IPS-18c (cell line): ENCODE measurements around the gene PDE11A.

ENCODE experiments used
- H3K4me3 ChIP-seq: 2 replicates; pipeline ENCODE4 v1.7.0; 2013; ENCODE audit warnings: low read depth, mild to moderate bottlenecking, low read length, moderate library complexity; ENCODE audit not compliant: insufficient read depth
- H3K9me3 ChIP-seq: one replicate; pipeline ENCODE4 v1.6.1; 2013; ENCODE audit warnings: mild to moderate bottlenecking, low read length, moderate library complexity; ENCODE audit not compliant: control insufficient read depth, insufficient read depth

The PDE11A gene

GRCh38 chr2:177612659-177613058, 459.9 kb downstream of the PDE11A start:
- H3K4me3 ChIP-seq: no peak overlapping the region
- no peaks in the 10 kb centered on the region for H3K9me3 ChIP-seq

DNA sequence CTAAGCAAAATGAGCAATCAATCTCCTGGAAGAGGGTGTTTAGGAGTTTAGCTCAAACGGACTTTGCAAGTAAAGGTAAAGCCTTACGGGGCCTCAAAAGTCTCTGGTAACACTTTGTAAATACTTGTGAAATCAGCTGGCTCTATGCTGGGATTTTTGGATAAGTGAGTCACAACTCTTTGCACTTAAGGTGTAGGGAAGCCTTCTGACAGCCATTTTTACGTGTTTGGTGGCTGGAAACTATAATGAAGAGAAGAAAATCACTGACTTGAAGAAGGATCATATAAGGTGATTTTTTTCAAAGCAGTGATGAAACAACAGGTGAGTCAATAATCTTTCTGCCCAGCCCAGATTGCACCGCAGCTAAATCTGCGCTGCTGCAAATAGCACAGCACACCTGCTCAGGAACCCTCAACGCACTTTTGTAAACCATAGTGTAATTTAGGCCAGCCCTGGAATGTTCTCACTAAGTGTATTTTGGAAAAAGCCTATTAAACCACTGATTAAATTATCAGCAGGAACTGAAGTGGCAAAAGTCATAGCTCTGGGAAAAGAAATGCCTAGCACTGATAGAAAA, 461.2 kb downstream of the PDE11A start:
- Histone ChIP-seq H3K4me3 (no peak overlapping the region), H3K9me3 (no peaks in the 10 kb centered on the region)

- no peak overlapping the region for H3K4me3 ChIP-seq
- no peaks in the 10 kb centered on the region for H3K9me3 ChIP-seq
Observed at GRCh38 chr2:177610813-177611212, 461.8 kb downstream of the PDE11A start.

DNA sequence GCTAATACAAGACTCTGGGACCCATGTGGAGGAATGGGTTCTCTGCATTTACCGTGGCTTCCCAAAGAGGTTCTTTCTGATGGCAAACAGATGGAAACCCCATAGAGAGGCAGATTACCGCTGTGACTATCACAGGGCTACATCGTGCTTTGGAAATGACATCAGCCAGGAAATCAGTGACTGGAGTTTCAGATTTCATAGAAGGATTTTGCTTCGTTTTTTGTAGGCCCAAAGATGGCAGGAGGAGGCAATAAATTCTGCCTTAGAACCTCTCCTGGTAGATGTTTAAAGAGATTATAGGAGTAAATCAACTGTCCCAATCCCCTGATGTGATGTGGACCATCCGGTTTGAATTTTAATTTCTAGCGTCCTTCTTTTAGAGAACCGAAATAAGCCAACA, 465.9 kb downstream of the PDE11A start:
- Histone ChIP-seq H3K4me3 (no peak overlapping the region), H3K9me3 (no peaks in the 10 kb centered on the region)

DNA sequence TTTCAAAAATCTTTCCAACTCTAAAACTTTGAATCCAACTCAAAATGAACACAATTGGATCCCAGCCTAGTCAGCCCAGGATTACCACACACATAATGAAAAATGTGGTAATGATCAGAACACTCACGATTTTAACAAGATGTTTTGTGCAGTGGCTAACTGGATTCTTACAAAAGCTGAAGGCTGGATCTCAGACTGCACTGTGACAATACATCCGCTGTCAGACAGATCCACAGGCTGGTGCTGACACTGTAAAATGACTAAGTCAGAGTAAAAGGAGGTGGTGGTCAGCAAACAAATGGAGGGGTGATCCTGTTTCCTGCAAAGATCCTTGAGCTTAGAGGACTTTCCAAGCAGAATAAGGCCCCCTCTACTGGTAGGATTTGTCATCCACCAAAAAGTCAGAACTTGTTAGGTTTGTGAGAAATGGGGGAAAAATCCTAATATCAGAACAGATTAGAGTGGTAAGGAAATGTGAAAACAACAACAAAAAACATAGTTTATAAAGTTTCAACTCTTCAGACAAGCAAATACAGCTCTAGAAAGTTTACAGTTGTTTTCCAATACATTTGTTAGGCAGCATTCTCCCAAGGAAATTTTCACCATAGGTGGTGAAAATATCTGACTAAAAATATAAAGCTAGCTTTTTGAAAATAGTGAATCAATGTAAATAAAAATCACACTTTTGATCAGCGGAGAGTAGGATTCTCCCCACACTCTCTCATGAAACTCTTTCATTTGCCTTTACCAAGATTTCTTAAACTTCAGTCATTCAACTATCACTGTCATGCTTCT, 468.1 kb downstream of the PDE11A start:
- Histone ChIP-seq H3K4me3 (no peak overlapping the region), H3K9me3 (no peaks in the 10 kb centered on the region)

DNA sequence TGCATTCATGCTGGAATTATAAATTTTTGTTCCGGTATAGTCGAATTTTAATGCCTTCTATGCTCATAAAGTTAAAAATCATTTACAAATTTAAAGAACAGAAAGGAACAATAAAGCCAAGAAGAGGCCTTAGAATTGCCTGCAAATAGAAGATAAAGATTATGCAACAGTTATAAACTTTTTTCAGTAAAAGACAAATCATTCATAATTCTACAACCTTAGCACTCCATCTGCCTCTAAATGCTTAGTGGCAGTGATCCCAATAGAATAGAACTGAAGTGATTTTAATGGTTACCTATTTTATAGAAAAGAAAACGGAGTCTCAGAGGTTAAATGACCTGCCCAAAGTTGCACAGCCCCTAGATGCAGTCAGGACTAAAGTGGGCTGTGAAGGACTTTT, 468.8 kb downstream of the PDE11A start:
- no peak overlapping the region for H3K4me3 ChIP-seq
- no peaks in the 10 kb centered on the region for H3K9me3 ChIP-seq

DNA sequence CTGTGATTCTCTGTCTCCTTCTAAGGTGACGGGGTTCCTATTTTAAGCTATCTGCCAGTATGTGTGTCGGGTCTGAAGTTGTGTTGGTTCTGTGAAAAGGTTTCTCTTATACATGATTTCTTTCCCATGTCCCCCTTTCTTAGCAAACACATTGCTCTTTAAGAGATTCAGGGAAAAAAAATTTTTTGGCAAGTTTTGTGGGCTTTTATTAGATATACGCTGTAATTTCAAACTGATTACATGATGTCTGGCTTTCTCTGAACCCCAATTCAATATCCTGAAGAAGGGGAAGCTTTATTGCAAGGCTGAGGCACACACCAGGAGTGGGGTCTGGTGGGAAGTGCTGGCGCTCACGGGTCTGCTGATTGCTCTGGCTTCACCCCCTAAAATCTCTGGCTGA, 469.4 kb downstream of the PDE11A start:
- no peaks in the 10 kb centered on the region for H3K9me3 ChIP-seq
- H3K4me3 ChIP-seq: no peak overlapping the region

- no peaks in the 10 kb centered on the region for H3K9me3 ChIP-seq
- no peak overlapping the region for H3K4me3 ChIP-seq
Observed at GRCh38 chr2:177602611-177603164, 469.9 kb downstream of the PDE11A start.

GRCh38 chr2:177600917-177601316, 471.7 kb downstream of the PDE11A start:
- H3K9me3 ChIP-seq: no peaks in the 10 kb centered on the region
- no peak overlapping the region for H3K4me3 ChIP-seq

GRCh38 chr2:177599956-177600355, 472.6 kb downstream of the PDE11A start:
- no peak overlapping the region for H3K4me3 ChIP-seq
- H3K9me3 ChIP-seq: no peaks in the 10 kb centered on the region

- H3K9me3 ChIP-seq: no peaks in the 10 kb centered on the region
- no peak overlapping the region for H3K4me3 ChIP-seq
Observed at GRCh38 chr2:177599139-177599688, 473.4 kb downstream of the PDE11A start.

- Histone ChIP-seq H3K4me3 (no peak overlapping the region), H3K9me3 (no peaks in the 10 kb centered on the region)
Observed at GRCh38 chr2:177598326-177599138, 474.0 kb downstream of the PDE11A start.

DNA sequence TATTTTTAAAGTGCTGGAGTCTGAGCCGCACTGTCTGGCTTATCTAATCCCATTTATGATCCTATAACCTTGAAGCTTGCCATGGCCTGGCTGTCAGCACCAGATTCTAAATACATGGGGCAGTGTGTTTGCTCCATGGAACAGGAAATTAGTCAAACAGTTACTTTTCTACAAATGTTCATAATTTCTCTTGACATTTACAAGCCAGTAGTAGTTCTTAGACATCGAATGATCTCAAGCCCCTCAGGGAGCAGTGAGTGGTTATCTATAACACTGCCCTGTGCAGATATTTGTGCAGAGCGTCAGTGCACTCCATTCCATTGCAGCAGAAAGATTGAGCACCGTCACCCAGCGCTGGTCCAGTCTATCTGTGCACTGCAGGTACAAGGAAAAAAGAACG, 474.8 kb downstream of the PDE11A start:
- no peaks in the 10 kb centered on the region for H3K9me3 ChIP-seq
- no peak overlapping the region for H3K4me3 ChIP-seq

GRCh38 chr2:177596866-177597265, 475.7 kb downstream of the PDE11A start:
- Histone ChIP-seq H3K4me3 (no peak overlapping the region), H3K9me3 (no peaks in the 10 kb centered on the region)

GRCh38 chr2:177595126-177595845, 477.3 kb downstream of the PDE11A start:
- H3K4me3 ChIP-seq: no peak overlapping the region
- no peaks in the 10 kb centered on the region for H3K9me3 ChIP-seq

- H3K4me3 ChIP-seq: no peak overlapping the region
- no peaks in the 10 kb centered on the region for H3K9me3 ChIP-seq
Observed at GRCh38 chr2:177593402-177593801, 479.2 kb downstream of the PDE11A start.

DNA sequence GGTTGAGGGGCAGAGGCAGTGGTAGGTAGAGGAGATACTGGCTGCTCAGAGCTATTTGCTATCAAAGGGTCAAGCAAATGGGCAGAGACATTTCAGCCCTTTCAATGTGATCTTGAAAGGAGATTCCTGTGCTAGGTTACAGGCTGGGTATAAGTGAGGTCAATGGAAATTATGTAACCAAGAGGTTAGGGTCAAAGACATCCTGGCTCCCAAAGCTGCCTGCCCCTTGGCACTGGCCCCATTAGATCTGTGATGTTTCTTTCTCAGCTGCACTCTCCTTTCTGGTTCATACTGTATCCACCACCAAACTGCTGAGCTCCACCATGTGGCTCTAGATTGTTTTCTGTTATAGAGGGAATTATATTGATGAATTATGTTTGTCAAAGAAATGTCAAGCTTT, 479.6 kb downstream of the PDE11A start:
- H3K4me3 ChIP-seq: no peak overlapping the region
- no peaks in the 10 kb centered on the region for H3K9me3 ChIP-seq
